Epithelial cell of esophagus (primary cell): ENCODE results near the gene FOXK2.
A peak's percentile ranks its signal among the peaks of the same experiment; 100 is the strongest.
"Not testable (repeated sequence)": the region's sequence is repeated elsewhere in the genome, so short reads cannot be mapped to it uniquely, and the experiment has no call there.

Experiments
- DNase-seq: peaks from one replicate; pipeline ENCODE4 v3.0.0; 2010; ENCODE audit warnings: low read depth
- H3K4me3 ChIP-seq: 2 replicates; pipeline ENCODE4 v1.5.1; 2011; ENCODE audit warnings: mild to moderate bottlenecking, low read length, control low read depth
- TF ChIP-seq, protein P1 (sequence below): IDR thresholded peaks from 2 replicates; pipeline ENCODE4 v1.5.1; 2011; ENCODE audit warnings: low read depth, mild to moderate bottlenecking, low read length, control low read depth, inconsistent platforms; ENCODE audit not compliant: insufficient read depth; ENCODE audit errors: missing control alignments

Gene FOXK2

DNA sequence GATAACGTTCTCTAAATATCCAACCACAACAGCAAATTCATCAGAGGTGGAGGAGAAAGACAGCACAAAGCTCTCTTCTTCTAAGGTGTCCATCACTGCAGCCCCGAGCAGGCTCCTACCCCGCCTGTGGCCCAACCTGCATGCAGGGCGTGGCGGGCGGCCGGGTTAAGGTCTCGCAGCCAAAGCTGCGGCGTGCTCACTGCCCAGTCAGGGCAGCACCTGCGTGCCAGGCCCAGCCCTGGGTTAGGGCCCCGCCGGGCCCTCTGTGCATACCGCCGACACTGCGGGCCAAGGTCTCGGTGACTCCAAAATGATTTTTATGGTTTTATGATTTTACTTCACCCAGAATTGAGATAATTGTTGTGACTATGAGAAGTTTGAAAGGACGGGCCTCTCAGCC is 57.8 kb downstream of the FOXK2 start:
- TF ChIP-seq, protein P1, sequence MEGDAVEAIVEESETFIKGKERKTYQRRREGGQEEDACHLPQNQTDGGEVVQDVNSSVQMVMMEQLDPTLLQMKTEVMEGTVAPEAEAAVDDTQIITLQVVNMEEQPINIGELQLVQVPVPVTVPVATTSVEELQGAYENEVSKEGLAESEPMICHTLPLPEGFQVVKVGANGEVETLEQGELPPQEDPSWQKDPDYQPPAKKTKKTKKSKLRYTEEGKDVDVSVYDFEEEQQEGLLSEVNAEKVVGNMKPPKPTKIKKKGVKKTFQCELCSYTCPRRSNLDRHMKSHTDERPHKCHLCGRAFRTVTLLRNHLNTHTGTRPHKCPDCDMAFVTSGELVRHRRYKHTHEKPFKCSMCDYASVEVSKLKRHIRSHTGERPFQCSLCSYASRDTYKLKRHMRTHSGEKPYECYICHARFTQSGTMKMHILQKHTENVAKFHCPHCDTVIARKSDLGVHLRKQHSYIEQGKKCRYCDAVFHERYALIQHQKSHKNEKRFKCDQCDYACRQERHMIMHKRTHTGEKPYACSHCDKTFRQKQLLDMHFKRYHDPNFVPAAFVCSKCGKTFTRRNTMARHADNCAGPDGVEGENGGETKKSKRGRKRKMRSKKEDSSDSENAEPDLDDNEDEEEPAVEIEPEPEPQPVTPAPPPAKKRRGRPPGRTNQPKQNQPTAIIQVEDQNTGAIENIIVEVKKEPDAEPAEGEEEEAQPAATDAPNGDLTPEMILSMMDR: no peak
- no peak for DNase-seq
- H3K4me3 ChIP-seq: no peak overlapping the region

DNA sequence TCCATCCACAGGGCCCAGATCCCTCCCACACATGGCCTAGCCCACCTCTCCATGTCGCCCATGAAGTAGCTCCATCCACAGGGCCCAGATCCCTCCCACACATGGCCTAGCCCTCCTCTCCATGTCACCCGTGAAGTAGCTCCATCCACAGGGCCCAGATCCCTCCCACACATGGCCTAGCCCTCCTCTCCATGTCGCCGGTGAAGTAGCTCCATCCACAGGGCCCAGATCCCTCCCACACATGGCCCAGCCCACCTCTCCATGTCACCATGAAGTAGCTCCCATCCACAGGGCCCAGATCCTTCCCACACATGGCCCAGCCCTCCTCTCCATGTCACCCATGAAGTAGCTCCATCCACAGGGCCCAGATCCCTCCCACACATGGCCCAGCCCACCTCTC is 60.4 kb downstream of the FOXK2 start:
- not testable (repeated sequence) for DNase-seq, H3K4me3 ChIP-seq

DNA sequence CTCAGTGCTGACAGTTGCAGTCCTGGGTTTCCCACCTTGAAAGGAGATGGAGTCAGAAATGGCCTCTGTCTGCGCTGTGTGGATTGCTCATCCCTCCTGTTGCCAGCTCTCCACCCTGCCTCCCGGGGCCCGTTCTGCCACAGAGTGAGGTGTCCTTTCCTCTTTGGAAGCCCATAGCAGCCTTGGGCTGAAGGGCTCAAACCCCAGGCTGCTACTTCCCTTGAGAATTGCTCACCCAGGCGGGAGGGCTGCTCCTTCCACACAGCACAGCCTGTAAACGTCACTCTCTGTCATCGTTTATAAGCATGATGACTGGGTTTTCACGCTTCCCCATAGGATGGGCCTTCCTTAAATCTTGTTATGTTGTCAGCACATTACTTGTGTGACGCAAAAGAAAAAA is 62.7 kb downstream of the FOXK2 start:
- peak; percentile 54 for DNase-seq
- TF ChIP-seq, protein P1: no peak
- no peak overlapping the region for H3K4me3 ChIP-seq

DNA sequence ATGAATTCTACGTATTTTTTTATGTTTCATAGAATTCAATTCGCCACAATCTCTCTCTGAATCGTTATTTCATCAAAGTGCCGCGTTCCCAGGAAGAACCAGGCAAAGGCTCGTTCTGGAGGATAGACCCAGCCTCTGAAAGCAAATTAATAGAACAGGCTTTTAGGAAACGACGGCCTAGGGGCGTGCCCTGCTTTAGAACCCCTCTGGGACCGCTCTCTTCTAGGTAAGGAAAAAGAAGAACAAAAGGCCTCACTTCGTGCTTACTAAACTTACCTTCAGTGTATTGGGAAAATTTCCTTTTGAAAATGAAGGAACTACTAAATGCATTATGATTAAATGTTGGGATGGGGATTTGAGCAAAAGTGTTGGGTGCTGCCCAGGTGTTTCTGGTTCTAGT is 63.2 kb downstream of the FOXK2 start:
- DNase-seq: no peak
- no peak overlapping the region for H3K4me3 ChIP-seq
- TF ChIP-seq, protein P1: no peak

DNA sequence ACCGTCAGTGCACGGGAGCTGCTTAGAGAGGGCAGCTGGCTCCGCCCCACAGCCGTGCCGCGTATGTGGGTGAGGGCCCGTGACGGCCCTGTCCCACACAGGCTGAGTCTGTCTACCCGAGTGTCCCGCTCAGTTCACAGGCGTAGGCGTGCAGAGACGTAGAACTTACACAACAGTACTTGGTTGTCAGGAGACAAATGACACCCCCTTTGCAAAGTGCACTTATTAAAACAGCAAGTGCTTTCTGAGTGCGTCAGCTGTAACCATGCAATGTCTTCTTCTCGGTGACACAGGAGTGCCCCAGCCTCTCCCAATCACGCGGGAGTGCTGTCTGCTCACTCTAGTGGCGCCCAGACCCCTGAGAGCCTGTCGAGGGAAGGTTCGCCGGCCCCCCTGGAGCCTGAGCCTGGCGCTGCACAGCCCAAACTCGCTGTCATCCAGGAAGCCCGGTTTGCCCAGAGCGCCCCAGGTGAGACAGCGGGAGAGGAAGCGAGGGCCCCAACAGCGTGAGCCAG is 64.2 kb downstream of the FOXK2 start:
- no peak for DNase-seq
- H3K4me3 ChIP-seq: no peak overlapping the region
- TF ChIP-seq, protein P1: no peak

DNA sequence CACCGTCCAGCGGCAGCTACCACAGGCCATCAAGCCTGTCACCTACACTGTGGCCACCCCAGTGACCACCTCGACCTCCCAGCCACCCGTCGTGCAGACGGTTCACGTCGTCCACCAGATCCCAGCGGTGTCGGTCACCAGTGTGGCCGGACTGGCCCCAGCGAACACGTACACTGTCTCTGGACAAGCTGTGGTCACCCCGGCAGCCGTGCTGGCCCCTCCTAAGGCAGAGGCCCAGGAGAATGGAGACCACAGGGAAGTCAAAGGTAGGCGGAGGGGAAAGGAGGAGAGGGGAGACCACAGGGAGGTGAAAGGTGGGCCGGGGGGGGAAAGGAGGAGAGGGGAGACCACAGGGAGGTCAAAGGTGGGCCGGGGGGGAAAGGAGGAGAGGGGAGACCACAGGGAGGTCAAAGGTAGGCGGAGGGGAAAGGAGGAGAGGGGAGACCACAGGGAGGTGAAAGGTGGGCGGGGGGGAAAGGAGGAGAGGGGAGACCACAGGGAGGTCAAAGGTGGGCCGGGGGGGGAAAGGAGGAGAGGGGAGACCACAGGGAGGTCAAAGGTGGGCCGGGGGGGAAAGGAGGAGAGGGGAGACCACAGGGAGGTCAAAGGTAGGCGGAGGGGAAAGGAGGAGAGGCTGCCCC is 66.5 kb downstream of the FOXK2 start:
- not testable (repeated sequence) for H3K4me3 ChIP-seq
- DNase-seq: peak; percentile 55

DNA sequence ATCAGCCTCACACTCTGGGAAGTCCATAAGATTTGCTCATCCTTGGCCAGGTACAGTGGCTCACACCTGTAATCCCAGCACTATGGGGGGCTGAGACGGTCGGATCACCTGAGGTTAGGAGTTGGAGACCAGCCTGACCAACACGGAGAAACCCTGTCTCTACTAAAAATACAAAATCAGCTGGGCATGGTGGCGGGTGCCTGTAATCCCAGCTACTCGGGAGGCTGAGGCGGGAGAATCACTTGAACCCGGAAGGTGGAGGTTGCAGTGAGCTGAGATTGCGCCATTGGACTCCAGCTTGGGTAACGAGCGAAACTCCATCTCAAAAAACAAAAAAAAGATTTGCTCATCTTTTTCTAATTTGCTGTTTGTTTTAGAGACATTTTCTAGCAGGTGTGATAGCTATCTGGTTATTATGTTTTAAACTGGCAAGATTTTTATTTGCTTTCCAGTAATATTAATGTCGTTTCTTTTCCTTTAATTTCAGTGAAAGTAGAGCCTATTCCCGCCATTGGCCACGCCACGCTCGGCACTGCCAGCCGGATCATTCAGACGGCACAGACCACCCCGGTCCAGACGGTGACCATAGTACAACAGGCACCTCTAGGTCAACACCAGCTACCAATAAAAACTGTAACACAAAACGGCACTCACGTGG is 67.2 kb downstream of the FOXK2 start:
- H3K4me3 ChIP-seq: no peak overlapping the region
- DNase-seq: no peak
- TF ChIP-seq, protein P1: no peak
